ENCODE results near the gene NAV3.

DNA sequence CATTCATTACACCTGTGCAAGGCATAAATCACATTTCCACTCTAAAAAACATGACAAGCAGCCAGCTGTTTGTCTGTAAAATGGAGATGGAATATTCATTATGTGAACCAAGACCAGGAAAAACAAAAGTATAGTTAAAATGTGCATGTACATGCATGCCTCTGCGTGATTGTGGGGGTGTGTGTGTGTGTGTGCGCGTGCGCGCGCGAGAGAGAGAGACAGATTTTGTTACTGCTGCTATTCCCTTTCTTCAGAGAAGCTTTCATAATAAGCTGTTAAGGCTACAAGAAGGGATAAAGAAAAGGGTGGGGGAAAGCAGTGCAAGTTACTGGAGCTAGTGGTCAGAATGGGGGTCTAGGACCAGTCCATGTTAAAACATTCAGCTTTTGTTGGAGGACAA, 430.3 kb downstream of the NAV3 start:
- no peak for TF ChIP-seq POLR2A (IDR thresholded peaks at IDR 0.05)
- TF ChIP-seq, protein P1, sequence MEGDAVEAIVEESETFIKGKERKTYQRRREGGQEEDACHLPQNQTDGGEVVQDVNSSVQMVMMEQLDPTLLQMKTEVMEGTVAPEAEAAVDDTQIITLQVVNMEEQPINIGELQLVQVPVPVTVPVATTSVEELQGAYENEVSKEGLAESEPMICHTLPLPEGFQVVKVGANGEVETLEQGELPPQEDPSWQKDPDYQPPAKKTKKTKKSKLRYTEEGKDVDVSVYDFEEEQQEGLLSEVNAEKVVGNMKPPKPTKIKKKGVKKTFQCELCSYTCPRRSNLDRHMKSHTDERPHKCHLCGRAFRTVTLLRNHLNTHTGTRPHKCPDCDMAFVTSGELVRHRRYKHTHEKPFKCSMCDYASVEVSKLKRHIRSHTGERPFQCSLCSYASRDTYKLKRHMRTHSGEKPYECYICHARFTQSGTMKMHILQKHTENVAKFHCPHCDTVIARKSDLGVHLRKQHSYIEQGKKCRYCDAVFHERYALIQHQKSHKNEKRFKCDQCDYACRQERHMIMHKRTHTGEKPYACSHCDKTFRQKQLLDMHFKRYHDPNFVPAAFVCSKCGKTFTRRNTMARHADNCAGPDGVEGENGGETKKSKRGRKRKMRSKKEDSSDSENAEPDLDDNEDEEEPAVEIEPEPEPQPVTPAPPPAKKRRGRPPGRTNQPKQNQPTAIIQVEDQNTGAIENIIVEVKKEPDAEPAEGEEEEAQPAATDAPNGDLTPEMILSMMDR (IDR thresholded peaks at IDR 0.05) = no peak
